ENCODE results near the gene HLA-C. TPM values are rescaled to one million over a fixed set of nuclear protein-coding genes. Genes with fewer than 3 reads are reported as not detected.

Gene HLA-C
- total RNA-seq, 2 donors from 2014 or later: 272 to 682 TPM

DNA sequence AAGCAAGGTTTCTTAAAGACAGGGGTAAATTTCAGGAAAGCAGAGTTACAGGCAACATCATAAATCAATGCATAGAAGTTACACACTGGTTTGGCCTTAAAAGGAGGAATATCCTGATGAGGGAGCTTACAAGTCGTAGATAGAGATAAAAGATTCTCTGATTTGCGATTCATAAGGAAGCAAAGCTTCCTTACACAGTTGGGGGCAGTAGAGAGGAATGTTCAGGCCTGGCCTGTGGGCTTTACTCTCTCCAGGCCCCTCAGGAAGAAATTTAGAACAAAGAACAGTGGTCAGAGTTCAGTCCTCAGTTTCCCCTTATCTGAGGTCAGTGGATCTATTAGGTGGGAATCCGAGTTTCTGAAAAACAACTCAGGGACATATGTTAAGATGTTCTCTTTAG, 19.3 kb downstream of the HLA-C start:
- Histone ChIP-seq H3K9me3 (no peaks in the 10 kb centered on the region), H3K4me3 (no peak overlapping the region), H3K4me1 (replicated peaks) (no peaks in the 10 kb centered on the region), H3K27ac (no peak overlapping the region), H3K27me3 (replicated peaks; ENCODE audit: insufficient read depth) (no peaks in the 10 kb centered on the region), H3K36me3 (no peaks in the 10 kb centered on the region)
- intact Hi-C loops (cut with DNase I): no loop called here
- no peak for TF ChIP-seq POLR2A (IDR thresholded peaks at IDR 0.05)
- TF ChIP-seq, protein P1, sequence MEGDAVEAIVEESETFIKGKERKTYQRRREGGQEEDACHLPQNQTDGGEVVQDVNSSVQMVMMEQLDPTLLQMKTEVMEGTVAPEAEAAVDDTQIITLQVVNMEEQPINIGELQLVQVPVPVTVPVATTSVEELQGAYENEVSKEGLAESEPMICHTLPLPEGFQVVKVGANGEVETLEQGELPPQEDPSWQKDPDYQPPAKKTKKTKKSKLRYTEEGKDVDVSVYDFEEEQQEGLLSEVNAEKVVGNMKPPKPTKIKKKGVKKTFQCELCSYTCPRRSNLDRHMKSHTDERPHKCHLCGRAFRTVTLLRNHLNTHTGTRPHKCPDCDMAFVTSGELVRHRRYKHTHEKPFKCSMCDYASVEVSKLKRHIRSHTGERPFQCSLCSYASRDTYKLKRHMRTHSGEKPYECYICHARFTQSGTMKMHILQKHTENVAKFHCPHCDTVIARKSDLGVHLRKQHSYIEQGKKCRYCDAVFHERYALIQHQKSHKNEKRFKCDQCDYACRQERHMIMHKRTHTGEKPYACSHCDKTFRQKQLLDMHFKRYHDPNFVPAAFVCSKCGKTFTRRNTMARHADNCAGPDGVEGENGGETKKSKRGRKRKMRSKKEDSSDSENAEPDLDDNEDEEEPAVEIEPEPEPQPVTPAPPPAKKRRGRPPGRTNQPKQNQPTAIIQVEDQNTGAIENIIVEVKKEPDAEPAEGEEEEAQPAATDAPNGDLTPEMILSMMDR (IDR thresholded peaks at IDR 0.05): no peak
- no peak for TF ChIP-seq POLR2AphosphoS5 (IDR thresholded peaks at IDR 0.05)
- 18% methylated on average over 3 of the region's 3 CpGs for WGBS
- DNase-seq (ENCODE audit: low spot score): no peak

DNA sequence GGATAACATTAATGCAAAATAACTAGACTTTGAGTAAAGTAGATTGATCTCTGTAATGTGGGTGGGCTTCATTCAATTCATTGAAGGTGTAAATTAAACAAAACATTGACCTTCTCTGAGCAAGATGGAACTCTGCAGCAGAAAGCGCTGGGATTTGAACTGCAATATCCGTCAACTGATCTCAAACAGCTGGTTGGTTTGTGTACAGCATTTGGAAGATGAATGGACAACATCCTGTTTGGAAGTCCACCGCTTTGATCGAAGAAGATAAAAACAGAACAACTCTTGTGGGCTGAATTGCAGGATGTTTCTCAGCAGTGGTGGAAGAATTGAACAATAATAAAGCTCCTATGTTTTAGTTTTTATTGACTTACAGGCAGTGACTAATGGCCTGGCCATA, 20.6 kb downstream of the HLA-C start:
- WGBS: 53% methylated on average over 4 of the region's 4 CpGs
- intact Hi-C loops (cut with DNase I): no loop called here

DNA sequence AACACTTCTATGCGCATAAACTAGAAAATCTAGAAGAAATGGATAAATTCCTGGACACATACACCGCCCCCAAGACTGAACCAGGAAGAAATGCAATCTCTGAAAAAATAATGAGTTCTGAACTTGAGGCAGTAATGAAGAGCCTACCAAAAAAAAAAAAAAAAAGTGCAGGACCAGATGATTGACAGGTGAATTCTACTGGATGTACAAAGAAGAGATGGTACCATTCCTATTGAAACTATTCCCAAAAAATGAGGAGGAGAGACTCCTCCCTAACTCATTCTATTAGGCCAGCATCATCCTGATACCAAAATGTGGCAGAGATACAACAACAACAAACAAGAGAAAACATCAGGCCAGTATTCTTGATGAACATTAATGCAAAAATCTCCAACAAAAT, 22.7 kb downstream of the HLA-C start:
- H3K27me3 ChIP-seq (replicated peaks; ENCODE audit: insufficient read depth): no peaks in the 10 kb centered on the region
- H3K9me3 ChIP-seq: no peaks in the 10 kb centered on the region
- no peak overlapping the region for H3K4me3 ChIP-seq
- WGBS: 95% methylated on average over 2 of the region's 2 CpGs
- H3K4me1 ChIP-seq (replicated peaks): no peaks in the 10 kb centered on the region
- DNase-seq (ENCODE audit: low spot score): no peak
- H3K27ac ChIP-seq: no peak overlapping the region
- H3K36me3 ChIP-seq: no peaks in the 10 kb centered on the region
- intact Hi-C loops (cut with DNase I): no loop called here
- TF ChIP-seq, protein P1 (IDR thresholded peaks at IDR 0.05): no peak
- TF ChIP-seq POLR2AphosphoS5 (IDR thresholded peaks at IDR 0.05) (no peak), POLR2A (IDR thresholded peaks at IDR 0.05) (no peak)

More for the DNA sequence above, 20.6 kb downstream of the HLA-C start:
- no peak for DNase-seq (ENCODE audit: low spot score)
- H3K36me3 ChIP-seq: no peaks in the 10 kb centered on the region
- H3K9me3 ChIP-seq: no peaks in the 10 kb centered on the region
- H3K27ac ChIP-seq: no peak overlapping the region
- H3K27me3 ChIP-seq (replicated peaks; ENCODE audit: insufficient read depth): no peaks in the 10 kb centered on the region
- TF ChIP-seq, protein P1 (IDR thresholded peaks at IDR 0.05): no peak
- TF ChIP-seq POLR2A (IDR thresholded peaks at IDR 0.05) (no peak), POLR2AphosphoS5 (IDR thresholded peaks at IDR 0.05) (no peak)
- H3K4me3 ChIP-seq: no peak overlapping the region
- H3K4me1 ChIP-seq (replicated peaks): no peaks in the 10 kb centered on the region

DNA sequence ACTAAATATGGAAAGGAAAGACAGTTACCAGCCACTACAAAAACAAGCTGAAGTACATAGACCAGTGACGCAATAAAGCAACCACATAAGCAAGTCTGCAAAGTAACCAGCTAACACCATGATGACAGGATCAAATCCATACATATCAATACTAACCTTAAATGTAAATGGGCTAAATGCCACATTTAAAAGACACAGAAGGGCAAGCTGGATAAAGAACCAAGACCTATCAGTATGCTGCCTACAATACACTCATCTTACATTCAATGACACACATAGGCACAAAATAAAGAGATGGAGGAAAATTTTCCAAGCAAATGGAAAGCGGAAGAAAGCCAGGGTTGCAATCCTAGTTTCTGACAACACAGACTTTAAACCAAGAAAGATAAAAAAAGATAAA, 24.1 kb downstream of the HLA-C start:
- intact Hi-C loops (cut with DNase I): no loop called here
- TF ChIP-seq POLR2A (IDR thresholded peaks at IDR 0.05) (no peak), POLR2AphosphoS5 (IDR thresholded peaks at IDR 0.05) (no peak)
- TF ChIP-seq, protein P1 (IDR thresholded peaks at IDR 0.05): no peak
- no peaks in the 10 kb centered on the region for H3K36me3 ChIP-seq
- H3K27ac ChIP-seq: no peak overlapping the region
- H3K4me1 ChIP-seq (replicated peaks): no peaks in the 10 kb centered on the region
- DNase-seq (ENCODE audit: low spot score): no peak
- WGBS: 97% methylated on average over 2 of the region's 2 CpGs
- no peaks in the 10 kb centered on the region for H3K27me3 ChIP-seq (replicated peaks; ENCODE audit: insufficient read depth)
- no peak overlapping the region for H3K4me3 ChIP-seq
- H3K9me3 ChIP-seq: no peaks in the 10 kb centered on the region

DNA sequence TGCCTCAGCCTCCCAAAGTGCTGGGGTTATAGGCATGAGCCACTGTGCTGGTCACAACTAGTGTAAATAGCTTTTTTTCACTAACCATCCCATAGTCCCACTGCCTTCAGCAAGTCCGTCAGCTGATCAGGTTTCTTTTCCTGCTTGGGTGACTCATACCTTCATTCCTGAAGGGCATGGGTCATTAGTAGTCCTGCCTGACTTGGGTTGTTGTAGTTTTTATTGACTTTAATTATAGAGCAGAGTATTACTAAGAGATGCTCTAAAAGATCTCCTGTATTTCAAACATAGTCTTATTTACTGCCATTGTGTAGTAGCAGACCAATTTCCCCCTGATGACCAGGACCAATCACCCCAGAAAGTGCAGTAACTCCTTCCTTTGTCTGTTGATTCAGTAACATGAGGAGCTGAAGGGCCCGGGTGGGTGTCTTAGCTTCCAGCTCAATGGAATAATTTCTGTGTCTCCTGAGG, 25.8 kb downstream of the HLA-C start:
- no peak for TF ChIP-seq POLR2A (IDR thresholded peaks at IDR 0.05)
- no peak for TF ChIP-seq POLR2AphosphoS5 (IDR thresholded peaks at IDR 0.05)
- TF ChIP-seq, protein P1 (IDR thresholded peaks at IDR 0.05): no peak
- no peaks in the 10 kb centered on the region for H3K36me3 ChIP-seq
- H3K27ac ChIP-seq: no peak overlapping the region
- 42% methylated on average over 2 of the region's 2 CpGs for WGBS
- H3K27me3 ChIP-seq (replicated peaks; ENCODE audit: insufficient read depth): no peaks in the 10 kb centered on the region
- H3K9me3 ChIP-seq: no peaks in the 10 kb centered on the region
- H3K4me3 ChIP-seq: no peak overlapping the region
- intact Hi-C loops (cut with DNase I): no loop called here
- DNase-seq (ENCODE audit: low spot score): no peak
- no peaks in the 10 kb centered on the region for H3K4me1 ChIP-seq (replicated peaks)

Data from prostate gland (tissue), 2 donors.